ENCODE measurements around the gene RPP14.
"Not testable (repeated sequence)": the region's sequence is repeated elsewhere in the genome, so short reads cannot be mapped to it uniquely, and the experiment has no call there.

The RPP14 gene

DNA sequence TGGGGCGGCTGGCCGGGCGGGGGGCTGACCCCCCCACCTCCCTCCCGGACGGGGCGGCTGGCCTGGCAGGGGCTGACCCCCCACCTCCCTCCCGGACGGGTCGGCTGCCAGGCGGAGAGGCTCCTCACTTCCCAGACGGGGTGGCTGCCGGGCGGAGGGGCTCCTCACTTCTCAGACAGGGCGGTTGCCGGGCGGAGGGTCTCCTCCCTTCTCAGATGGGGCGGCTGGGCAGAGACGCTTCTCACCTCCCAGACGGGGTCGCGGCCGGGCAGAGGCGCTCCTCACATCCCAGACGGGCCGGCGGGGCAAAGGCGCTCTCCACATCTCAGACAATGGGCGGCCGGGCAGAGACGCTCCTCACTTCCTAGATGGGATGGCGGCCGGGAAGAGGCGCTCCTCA, 15.6 kb upstream of the RPP14 start:
- H3K27ac ChIP-seq (replicated peaks; ENCODE audit: low read length); H3K14ac ChIP-seq (ENCODE audit: low read length): not testable (repeated sequence)
- WGBS, 2 donors (ENCODE audit: extremely low coverage in 2 of 2, insufficient read length in 2 of 2, insufficient replicate concordance in 1 of 2) = no CpG with 5 or more reads among the region's 33 CpGs

DNA sequence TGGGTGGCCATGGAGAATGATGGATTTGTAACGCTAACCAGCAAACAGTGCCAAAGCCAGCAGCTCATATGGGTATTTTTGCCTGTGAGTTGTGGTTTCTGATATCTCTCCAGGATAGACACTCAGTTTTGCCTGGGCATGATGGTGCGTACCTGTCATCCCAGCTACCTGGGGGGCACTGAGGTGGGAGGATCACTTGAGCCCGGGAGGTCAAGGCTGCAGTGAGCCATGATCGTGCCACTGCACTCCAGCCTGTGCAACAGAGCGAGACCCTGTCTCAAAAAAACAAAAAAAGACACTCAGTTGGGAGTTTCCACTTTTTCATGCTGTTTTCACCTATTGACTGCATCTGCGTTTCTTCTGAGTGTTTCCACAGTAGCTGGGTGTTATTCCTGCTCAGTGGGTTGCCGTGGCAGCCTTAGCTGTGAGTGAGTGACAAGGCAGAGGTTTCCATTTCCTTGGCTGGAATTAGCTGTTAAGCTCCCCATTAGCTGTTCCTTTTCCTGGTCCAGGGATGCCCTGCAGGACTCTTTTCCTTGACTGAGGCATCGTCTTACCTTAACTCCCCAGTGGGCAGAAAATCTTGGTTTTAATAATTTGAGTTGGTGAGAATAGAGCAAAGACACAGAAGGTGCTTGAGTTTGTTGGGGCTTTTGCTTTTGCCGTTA, 14.2 kb upstream of the RPP14 start:
- H3K23ac ChIP-seq (ENCODE audit: low read depth, low read length, poor library complexity) = no peak overlapping the region
- no peak overlapping the region for H2BK5ac ChIP-seq (ENCODE audit: low read length)
- H2BK12ac ChIP-seq (ENCODE audit: low read length) = no peak overlapping the region
- peaks cover 0 to 6% of the 10 kb centered on the region in 2 donors for H3K4me1 ChIP-seq (ENCODE audit: control insufficient read depth in 2 of 2, insufficient read depth in 1 of 2, low read depth in 1 of 2, low read length in 2 of 2)
- H2BK120ac ChIP-seq (ENCODE audit: low read depth, low read length) = no peak overlapping the region
- no peak for DNase-seq (ENCODE audit: low spot score)
- H3K18ac ChIP-seq (ENCODE audit: low read length) = no peak overlapping the region
- no peak overlapping the region for H4K91ac ChIP-seq (ENCODE audit: low read depth, low read length, poor library complexity)
- no peak overlapping the region for H3K4me3 ChIP-seq (ENCODE audit: low read length in 2 of 2)
- no peak overlapping the region for H4K8ac ChIP-seq (ENCODE audit: low read depth, low read length)
- H3K4me2 ChIP-seq (ENCODE audit: insufficient read depth, low read length, poor library complexity, severe bottlenecking) = no peak overlapping the region
- no peaks in the 10 kb centered on the region for H3K79me1 ChIP-seq (ENCODE audit: low read depth, low read length)
- H3K14ac ChIP-seq (ENCODE audit: low read length) = no peak overlapping the region
- H3K27ac ChIP-seq (replicated peaks; ENCODE audit: low read length) = no peak overlapping the region
- H3K9me3 ChIP-seq (replicated peaks in 1 of 2; ENCODE audit: control insufficient read depth in 2 of 2, insufficient read depth in 1 of 2, low read depth in 1 of 2, low read length in 2 of 2) = peaks cover 5 to 6% of the 10 kb centered on the region in 2 donors
- no peak overlapping the region for H2AFZ ChIP-seq (ENCODE audit: low read length)
- no peak overlapping the region for H2BK15ac ChIP-seq (ENCODE audit: low read length)
- H3K36me3 ChIP-seq (replicated peaks in 1 of 2; ENCODE audit: control insufficient read depth in 2 of 2, insufficient read depth in 2 of 2, low read length in 2 of 2) = peaks cover 0 to 10% of the 10 kb centered on the region in 2 donors
- no peak overlapping the region for H2AK5ac ChIP-seq (ENCODE audit: low read depth, low read length)
- WGBS, 2 donors (ENCODE audit: extremely low coverage in 2 of 2, insufficient read length in 2 of 2, insufficient replicate concordance in 1 of 2) = no CpG with 5 or more reads among the region's 9 CpGs
- H3K4ac ChIP-seq (ENCODE audit: low read length) = no peak overlapping the region
- no peak overlapping the region for H3K9ac ChIP-seq (ENCODE audit: low read depth, low read length, poor library complexity)
- peaks cover 0 to 11% (median 0%) of the 10 kb centered on the region in 3 experiments for H3K27me3 ChIP-seq (ENCODE audit: control insufficient read depth in 3 of 3, insufficient read depth in 3 of 3, low read depth in 1 of 3, low read length in 3 of 3)

More for the DNA sequence above, 15.6 kb upstream of the RPP14 start:
- not testable (repeated sequence) for H3K23ac ChIP-seq (ENCODE audit: low read depth, low read length, poor library complexity); H3K27me3 ChIP-seq (ENCODE audit: control insufficient read depth in 3 of 3, insufficient read depth in 3 of 3, low read depth in 1 of 3, low read length in 3 of 3); H3K9me3 ChIP-seq (replicated peaks in 1 of 2; ENCODE audit: control insufficient read depth in 2 of 2, insufficient read depth in 1 of 2, low read depth in 1 of 2, low read length in 2 of 2); H2BK12ac ChIP-seq (ENCODE audit: low read length); H2BK15ac ChIP-seq (ENCODE audit: low read length); DNase-seq (ENCODE audit: low spot score); H2AK5ac ChIP-seq (ENCODE audit: low read depth, low read length); H3K9ac ChIP-seq (ENCODE audit: low read depth, low read length, poor library complexity); H3K4me2 ChIP-seq (ENCODE audit: insufficient read depth, low read length, poor library complexity, severe bottlenecking); H2BK120ac ChIP-seq (ENCODE audit: low read depth, low read length); H3K79me1 ChIP-seq (ENCODE audit: low read depth, low read length); H3K4me3 ChIP-seq (ENCODE audit: low read length in 2 of 2); H2BK5ac ChIP-seq (ENCODE audit: low read length); H4K8ac ChIP-seq (ENCODE audit: low read depth, low read length); H2AFZ ChIP-seq (ENCODE audit: low read length); H3K18ac ChIP-seq (ENCODE audit: low read length); H4K91ac ChIP-seq (ENCODE audit: low read depth, low read length, poor library complexity); H3K4me1 ChIP-seq (ENCODE audit: control insufficient read depth in 2 of 2, insufficient read depth in 1 of 2, low read depth in 1 of 2, low read length in 2 of 2); H3K4ac ChIP-seq (ENCODE audit: low read length)
- peaks cover 0 to 12% of the 10 kb centered on the region in 2 donors for H3K36me3 ChIP-seq (replicated peaks in 1 of 2; ENCODE audit: control insufficient read depth in 2 of 2, insufficient read depth in 2 of 2, low read length in 2 of 2)

DNA sequence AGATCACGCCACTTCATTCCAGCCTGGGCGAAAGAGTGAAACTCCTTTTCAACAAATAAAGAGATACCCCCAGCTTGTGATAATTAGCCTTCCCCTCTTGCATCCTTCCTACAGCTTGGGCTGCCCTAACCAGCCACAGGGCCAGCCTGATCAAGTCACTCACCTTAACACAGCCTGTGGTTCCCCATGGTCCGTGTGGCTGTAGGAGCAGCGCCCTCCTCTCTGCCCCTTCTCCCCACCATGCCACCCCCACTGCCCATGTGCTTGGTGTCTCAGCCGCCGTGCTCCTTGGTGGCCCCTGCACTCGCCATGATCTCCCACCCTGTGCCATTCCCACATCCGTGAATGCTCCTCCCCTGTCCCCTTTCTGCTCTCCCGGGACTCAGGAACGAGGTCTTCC, 13.2 kb upstream of the RPP14 start:
- peak overlapping the region; percentile 43 for H3K23ac ChIP-seq (ENCODE audit: low read depth, low read length, poor library complexity)
- no peak overlapping the region for H3K4me3 ChIP-seq (ENCODE audit: low read length in 2 of 2)
- H2BK12ac ChIP-seq (ENCODE audit: low read length) = no peak overlapping the region
- peaks cover 0 to 8% of the 10 kb centered on the region in 2 donors for H3K36me3 ChIP-seq (replicated peaks in 1 of 2; ENCODE audit: control insufficient read depth in 2 of 2, insufficient read depth in 2 of 2, low read length in 2 of 2)
- H3K18ac ChIP-seq (ENCODE audit: low read length) = peak overlapping the region; percentile 17
- H4K8ac ChIP-seq (ENCODE audit: low read depth, low read length) = no peak overlapping the region
- no peak overlapping the region for H2AK5ac ChIP-seq (ENCODE audit: low read depth, low read length)
- H3K79me1 ChIP-seq (ENCODE audit: low read depth, low read length) = no peaks in the 10 kb centered on the region
- no peak overlapping the region for H3K27ac ChIP-seq (replicated peaks; ENCODE audit: low read length)
- H3K4me1 ChIP-seq (ENCODE audit: control insufficient read depth in 2 of 2, insufficient read depth in 1 of 2, low read depth in 1 of 2, low read length in 2 of 2) = peaks cover 0 to 6% of the 10 kb centered on the region in 2 donors
- H3K4me2 ChIP-seq (ENCODE audit: insufficient read depth, low read length, poor library complexity, severe bottlenecking) = no peak overlapping the region
- DNase-seq (ENCODE audit: low spot score) = no peak
- no peak overlapping the region for H2BK5ac ChIP-seq (ENCODE audit: low read length)
- H4K91ac ChIP-seq (ENCODE audit: low read depth, low read length, poor library complexity) = no peak overlapping the region
- H2BK120ac ChIP-seq (ENCODE audit: low read depth, low read length) = no peak overlapping the region
- no peak overlapping the region for H3K14ac ChIP-seq (ENCODE audit: low read length)
- H3K9me3 ChIP-seq (replicated peaks in 1 of 2; ENCODE audit: control insufficient read depth in 2 of 2, insufficient read depth in 1 of 2, low read depth in 1 of 2, low read length in 2 of 2) = peaks cover 5 to 6% of the 10 kb centered on the region in 2 donors
- no peak overlapping the region for H3K9ac ChIP-seq (ENCODE audit: low read depth, low read length, poor library complexity)
- H3K27me3 ChIP-seq (ENCODE audit: control insufficient read depth in 3 of 3, insufficient read depth in 3 of 3, low read depth in 1 of 3, low read length in 3 of 3) = peaks cover 0 to 17% (median 0%) of the 10 kb centered on the region in 3 experiments
- no peak overlapping the region for H3K4ac ChIP-seq (ENCODE audit: low read length)
- H2AFZ ChIP-seq (ENCODE audit: low read length) = no peak overlapping the region
- no CpG with 5 or more reads among the region's 10 CpGs for WGBS, 2 donors (ENCODE audit: extremely low coverage in 2 of 2, insufficient read length in 2 of 2, insufficient replicate concordance in 1 of 2)
- H2BK15ac ChIP-seq (ENCODE audit: low read length) = no peak overlapping the region

DNA sequence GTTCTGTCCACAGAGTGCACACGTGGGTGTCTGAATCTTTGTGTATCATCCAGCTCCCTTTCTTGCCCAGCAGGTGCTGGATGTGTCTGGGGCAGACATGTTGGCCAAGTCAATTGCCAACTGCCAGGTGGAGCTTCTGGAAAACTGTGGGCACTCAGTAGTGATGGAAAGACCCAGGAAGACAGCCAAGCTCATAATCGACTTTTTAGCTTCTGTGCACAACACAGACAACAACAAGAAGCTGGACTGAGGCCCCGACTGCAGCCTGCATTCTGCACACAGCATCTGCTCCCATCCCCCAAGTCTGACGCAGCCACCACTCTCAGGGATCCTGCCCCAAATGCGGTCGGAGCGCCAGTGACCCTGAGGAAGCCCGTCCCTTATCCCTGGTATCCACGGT, 12.5 kb upstream of the RPP14 start:
- H3K4me2 ChIP-seq (ENCODE audit: insufficient read depth, low read length, poor library complexity, severe bottlenecking) = no peak overlapping the region
- H2AK5ac ChIP-seq (ENCODE audit: low read depth, low read length) = no peak overlapping the region

More for the DNA sequence above, 12.5 kb upstream of the RPP14 start:
- no peak overlapping the region for H2BK15ac ChIP-seq (ENCODE audit: low read length)
- no peaks in the 10 kb centered on the region for H3K79me1 ChIP-seq (ENCODE audit: low read depth, low read length)
- H3K27ac ChIP-seq (replicated peaks; ENCODE audit: low read length) = no peak overlapping the region
- peaks cover 0 to 6% of the 10 kb centered on the region in 2 donors for H3K4me1 ChIP-seq (ENCODE audit: control insufficient read depth in 2 of 2, insufficient read depth in 1 of 2, low read depth in 1 of 2, low read length in 2 of 2)
- H2BK120ac ChIP-seq (ENCODE audit: low read depth, low read length) = no peak overlapping the region
- H3K9ac ChIP-seq (ENCODE audit: low read depth, low read length, poor library complexity) = no peak overlapping the region
- no peak overlapping the region for H4K8ac ChIP-seq (ENCODE audit: low read depth, low read length)
- H3K9me3 ChIP-seq (replicated peaks in 1 of 2; ENCODE audit: control insufficient read depth in 2 of 2, insufficient read depth in 1 of 2, low read depth in 1 of 2, low read length in 2 of 2) = peaks cover 3 to 5% of the 10 kb centered on the region in 2 donors
- no peak overlapping the region for H3K14ac ChIP-seq (ENCODE audit: low read length)
- no CpG with 5 or more reads among the region's 9 CpGs for WGBS, 2 donors (ENCODE audit: extremely low coverage in 2 of 2, insufficient read length in 2 of 2, insufficient replicate concordance in 1 of 2)
- DNase-seq (ENCODE audit: low spot score) = no peak
- no peak overlapping the region for H2BK5ac ChIP-seq (ENCODE audit: low read length)
- H2BK12ac ChIP-seq (ENCODE audit: low read length) = no peak overlapping the region
- H3K4me3 ChIP-seq (ENCODE audit: low read length in 2 of 2) = no peak overlapping the region
- no peak overlapping the region for H3K18ac ChIP-seq (ENCODE audit: low read length)
- H3K4ac ChIP-seq (ENCODE audit: low read length) = no peak overlapping the region
- no peak overlapping the region for H4K91ac ChIP-seq (ENCODE audit: low read depth, low read length, poor library complexity)
- peaks cover 0 to 21% (median 0%) of the 10 kb centered on the region in 3 experiments for H3K27me3 ChIP-seq (ENCODE audit: control insufficient read depth in 3 of 3, insufficient read depth in 3 of 3, low read depth in 1 of 3, low read length in 3 of 3)
- H2AFZ ChIP-seq (ENCODE audit: low read length) = no peak overlapping the region
- H3K36me3 ChIP-seq (replicated peaks in 1 of 2; ENCODE audit: control insufficient read depth in 2 of 2, insufficient read depth in 2 of 2, low read length in 2 of 2) = peaks cover 0 to 3% of the 10 kb centered on the region in 2 donors
- no peak overlapping the region for H3K23ac ChIP-seq (ENCODE audit: low read depth, low read length, poor library complexity)
